K562 (cell line): ENCODE measurements around the gene ARFGEF3. TPM values are rescaled to one million over a fixed set of nuclear protein-coding genes. Genes with fewer than 3 reads are reported as not detected.

ENCODE experiments used
- ATAC-seq: fragments of 200-7000 bp; cut with Tn5 transposase; 3 replicates; pipeline ENCODE4 v1.9.1; 2020; ENCODE audit warnings: moderate library complexity
- BruUV-seq: library from RNA; stranded (reverse); fragments of 400-500 nt; replicated peaks from 2 replicates; lab custom pipeline; 2021; lab: Mats Ljungman, UMichigan
- CTCF ChIA-PET: fragments of 300-600 bp; formaldehyde crosslinking; extraction: SDS; loops from one replicate; lab custom pipeline; 2021; ENCODE audit warnings: low intra/inter-chr PET ratio; lab: Yijun Ruan, JAX
- POLR2A ChIA-PET: fragments of 300-600, 350-650 bp; sonication (Branson Sonifier 250); formaldehyde crosslinking; extraction: SDS; loops from one replicate; lab custom pipeline; 2021; ENCODE audit warnings: antibody characterized with exemption, inconsistent platforms; lab: Yijun Ruan, JAX
- DNase-seq, 4 experiments: peaks; one replicate each; pipeline versions ENCODE4 v3.0.0 to v3.0.0-alpha.2; 2011 to 2018; ENCODE audit warnings: low spot score in 3 of 4, mixed read lengths in 3 of 4; ENCODE audit errors: extremely low read depth in 1 of 4
- FAIRE-seq: peaks from 2 replicates; lab custom pipeline; 2011; peaks lifted over from hg19 to GRCh38; lab: Jason Lieb, UNC
- H2AFZ ChIP-seq: 2 replicates; pipeline ENCODE4 v1.6.0; 2011; ENCODE audit warnings: low read depth, low read length, control low read depth, inconsistent platforms
- H3K27ac ChIP-seq: fragments of 200-600 bp; 3 replicates; pipeline ENCODE4 v1.8.0; 2011; ENCODE audit warnings: low read depth, mild to moderate bottlenecking, control low read depth, inconsistent platforms, low read length, moderate library complexity, mixed read lengths; ENCODE audit errors: extremely low read depth
- H3K27me3 ChIP-seq, 2 experiments: fragments of 300-600 bp in 1 of 2; 2 replicates in 1 of 2; 3 replicates in 1 of 2; pipeline versions ENCODE4 v1.6.0 to v1.8.0; 2011; ENCODE audit warnings: inconsistent platforms in 2 of 2, low read length in 2 of 2, mild to moderate bottlenecking in 1 of 2, mixed read lengths in 1 of 2, moderate library complexity in 1 of 2; ENCODE audit not compliant: control insufficient read depth in 2 of 2, insufficient read depth in 2 of 2
- H3K36me3 ChIP-seq: fragments of 300-600 bp; 3 replicates; pipeline ENCODE4 v1.8.0; 2011; ENCODE audit warnings: mild to moderate bottlenecking, low read length, inconsistent platforms; ENCODE audit not compliant: control insufficient read depth, insufficient read depth
- H3K4me1 ChIP-seq, 2 experiments: fragments of 200-600 bp in 1 of 2; replicated peaks in 1 of 2; 2 replicates in 1 of 2; 3 replicates in 1 of 2; pipeline versions ENCODE4 v1.5.1 to v1.8.0; 2011; ENCODE audit warnings: inconsistent platforms in 2 of 2, low read length in 2 of 2, mild to moderate bottlenecking in 1 of 2, mixed read lengths in 1 of 2, moderate library complexity in 1 of 2; ENCODE audit not compliant: control insufficient read depth in 2 of 2, insufficient read depth in 2 of 2
- H3K4me2 ChIP-seq: 2 replicates; pipeline ENCODE4 v1.6.1; 2011; ENCODE audit warnings: low read length, control low read depth, inconsistent platforms, mixed read lengths; ENCODE audit not compliant: insufficient read depth
- H3K4me3 ChIP-seq: fragments of 200-600 bp; sonication (generic), shearing (Covaris generic); 2 replicates; pipeline ENCODE4 v1.5.1; 2016; ENCODE audit warnings: control low read depth, inconsistent platforms
- H3K79me2 ChIP-seq: fragments of 200-600 bp; 3 replicates; pipeline ENCODE4 v1.8.0; 2011; ENCODE audit warnings: low read length, inconsistent platforms; ENCODE audit not compliant: control insufficient read depth, insufficient read depth
- H3K9ac ChIP-seq, 2 experiments: 2 replicates each; pipeline versions ENCODE4 v1.6.0 to v1.6.1; 2011; ENCODE audit warnings: low read depth in 2 of 2, low read length in 2 of 2, control low read depth in 1 of 2, inconsistent platforms in 1 of 2, mild to moderate bottlenecking in 1 of 2, mixed read lengths in 1 of 2; ENCODE audit not compliant: insufficient read depth in 1 of 2
- H3K9me1 ChIP-seq: one replicate; pipeline ENCODE4 v1.6.0; 2011; ENCODE audit warnings: inconsistent platforms, mild to moderate bottlenecking, low read length, moderate library complexity; ENCODE audit not compliant: control insufficient read depth, insufficient read depth
- H3K9me3 ChIP-seq: replicated peaks from 2 replicates; pipeline ENCODE4 v1.5.1; 2011; ENCODE audit warnings: low read depth, low read length, inconsistent platforms; ENCODE audit not compliant: control insufficient read depth, insufficient read depth
- H4K20me1 ChIP-seq: replicated peaks from 2 replicates; pipeline ENCODE4 v1.6.1; 2011; ENCODE audit warnings: low read length, inconsistent platforms, mixed read lengths; ENCODE audit not compliant: control insufficient read depth, insufficient read depth
- RBM25 ChIP-seq: fragments of 200-400 bp; formaldehyde crosslinking; IDR thresholded peaks from 2 replicates; pipeline ENCODE4 v1.6.1; 2018; ENCODE audit warnings: low read length, low read depth, moderate library complexity; ENCODE audit not compliant: severe bottlenecking
- ZNF134 ChIP-seq: fragments of 250-450 bp; sonication (Bioruptor Pico); conservative IDR thresholded peaks from 2 replicates; pipeline ENCODE4 v1.4.0; 2020
- WGBS: fragments of 100-300 bp; shearing (Covaris generic); methylation state at CpG from one replicate; pipeline ENCODE4 v1.1.6; 2016; ENCODE audit warnings: low coverage, mixed read lengths; ENCODE audit not compliant: insufficient coverage; ENCODE audit errors: missing lambda C conversion rate; 5-methylcytosine and 5-hydroxymethylcytosine counted together
- in situ Hi-C: fragments of 300-500 bp; cut with MboI; formaldehyde crosslinking; loops from 4 replicates; pipeline ENCODE4 v1.15.0; 2018; ENCODE audit warnings: inconsistent platforms, mixed read lengths
- intact Hi-C: fragments of 100-400 bp; cut with micrococcal nuclease; formaldehyde crosslinking; loops from 2 replicates; pipeline ENCODE4 v1.14.2; 2022
- polyA plus RNA-seq, 8 experiments: library from polyadenylated mRNA; depleted of rRNA in 4 of 8; stranded (reverse) in 5 of 8; unstranded in 3 of 8; fragments of >200 nt; fragmentation: Nextera tagmentation in 2 of 8; fragmentation: Illumina TruSeq in 1 of 8; extraction: Ambion mirVana in 2 of 8; extraction: Trizol in 1 of 8; gene quantifications; 2 replicates each; pipeline versions ENCODE4 v1.2.1 to v1.2.3, GENCODE V29; 2011 to 2014; ENCODE audit warnings: inconsistent platforms in 1 of 8, missing spikeins in 1 of 8
- total RNA-seq, 7 experiments: library from RNA; depleted of rRNA in 6 of 7; stranded (reverse); fragments of >200 nt in 6 of 7; fragmentation: Illumina TruSeq in 2 of 7; extraction: Trizol in 2 of 7; gene quantifications; 2 replicates each; pipeline versions ENCODE4 v1.2.1 to v1.2.3, GENCODE V29; 2011 to 2021; ENCODE audit warnings: low replicate concordance in 1 of 7
- TF ChIP-seq, protein P1 (sequence below): fragments of 450-650 bp; IDR thresholded peaks from 2 replicates; pipeline ENCODE4 v1.6.1; 2016; ENCODE audit warnings: borderline replicate concordance
- TF ChIP-seq, protein P2 (sequence below): fragments of 250-450 bp; sonication (Bioruptor Pico); IDR thresholded peaks from 2 replicates; pipeline ENCODE4 v1.4.0; 2020; ENCODE audit warnings: mild to moderate bottlenecking, moderate library complexity

The ARFGEF3 gene
- total and polyA plus RNA-seq, 9 of the 15 experiments (the other 6 are each of a cell fraction or from before 2014, with no cell fraction given): under 0.01 to 0.02 TPM; not detected in 7

DNA sequence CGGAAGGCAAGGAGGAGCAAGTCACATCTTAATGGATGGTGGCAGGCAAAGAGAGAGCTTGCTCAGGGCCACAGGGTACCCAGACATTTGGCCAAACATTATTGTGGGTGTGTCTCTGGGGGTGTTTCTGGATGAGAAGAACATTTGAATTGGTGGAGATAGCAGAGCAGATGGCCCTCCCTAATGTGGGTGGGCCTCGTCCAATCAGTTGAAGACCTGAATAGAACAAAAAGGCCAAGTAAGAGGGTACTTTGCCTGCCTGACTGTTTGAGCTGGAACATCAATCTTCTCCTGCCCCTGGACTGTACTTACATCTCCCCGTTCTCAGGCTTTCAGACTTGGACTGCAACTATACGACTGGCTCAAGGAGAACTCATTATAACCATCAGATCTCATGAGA lies 160.2 kb downstream of the ARFGEF3 start:
- ChIA-PET CTCF (no interaction called here), POLR2A (interaction anchor here (0.9 kb wide), 1 partner anchor 38 kb away, joined by 3 read pairs; no protein-coding TSS in a partner anchor)
- Histone ChIP-seq H3K79me2 (no peaks in the 10 kb centered on the region), H3K4me1 (no peaks in the 10 kb centered on the region), H3K36me3 (no peaks in the 10 kb centered on the region), H3K4me3 (no peak overlapping the region), H3K4me2 (no peak overlapping the region), H2AFZ (no peak overlapping the region), H4K20me1 (no peaks in the 10 kb centered on the region), H3K27me3 (peaks cover 3 to 31% of the 10 kb centered on the region in 2 experiments; a peak in 2 of 5 replicates), H3K9ac (no peak overlapping the region), H3K27ac (no peak overlapping the region), H3K9me3 (no peaks in the 10 kb centered on the region), H3K9me1 (no peaks in the 10 kb centered on the region)
- ATAC-seq (no peak), DNase-seq (no peak), FAIRE-seq (no peak)
- no TSS peak for BruUV-seq
- intact Hi-C loops (no loop called here), in situ Hi-C loops (no loop called here)
- 3% methylated on average over 4 of the region's 4 CpGs for WGBS
- TF ChIP-seq RBM25: peak; percentile 49
- peak; percentile 98 for TF ChIP-seq ZNF134
- TF ChIP-seq, protein P1, sequence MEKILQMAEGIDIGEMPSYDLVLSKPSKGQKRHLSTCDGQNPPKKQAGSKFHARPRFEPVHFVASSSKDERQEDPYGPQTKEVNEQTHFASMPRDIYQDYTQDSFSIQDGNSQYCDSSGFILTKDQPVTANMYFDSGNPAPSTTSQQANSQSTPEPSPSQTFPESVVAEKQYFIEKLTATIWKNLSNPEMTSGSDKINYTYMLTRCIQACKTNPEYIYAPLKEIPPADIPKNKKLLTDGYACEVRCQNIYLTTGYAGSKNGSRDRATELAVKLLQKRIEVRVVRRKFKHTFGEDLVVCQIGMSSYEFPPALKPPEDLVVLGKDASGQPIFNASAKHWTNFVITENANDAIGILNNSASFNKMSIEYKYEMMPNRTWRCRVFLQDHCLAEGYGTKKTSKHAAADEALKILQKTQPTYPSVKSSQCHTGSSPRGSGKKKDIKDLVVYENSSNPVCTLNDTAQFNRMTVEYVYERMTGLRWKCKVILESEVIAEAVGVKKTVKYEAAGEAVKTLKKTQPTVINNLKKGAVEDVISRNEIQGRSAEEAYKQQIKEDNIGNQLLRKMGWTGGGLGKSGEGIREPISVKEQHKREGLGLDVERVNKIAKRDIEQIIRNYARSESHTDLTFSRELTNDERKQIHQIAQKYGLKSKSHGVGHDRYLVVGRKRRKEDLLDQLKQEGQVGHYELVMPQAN: no peak

DNA sequence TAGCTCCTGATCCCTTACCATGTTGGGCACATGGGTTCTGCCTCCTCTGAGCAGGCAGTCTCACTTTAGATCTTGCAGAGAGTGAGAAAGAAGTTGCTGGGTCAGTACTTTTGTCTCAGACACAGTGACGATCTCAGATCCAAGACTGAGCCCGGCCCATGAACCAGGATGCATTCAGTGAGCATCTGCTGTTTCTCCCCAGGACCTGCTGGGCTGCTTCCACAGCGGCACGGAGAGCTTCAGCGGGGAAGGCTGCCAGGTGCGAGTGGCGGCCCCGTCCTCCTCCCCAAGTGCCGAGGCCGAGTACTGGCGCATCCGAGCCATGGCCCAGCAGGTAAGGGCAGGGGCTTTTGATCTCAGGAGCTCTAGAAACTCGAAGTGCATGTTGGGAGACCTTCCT lies 162.1 kb downstream of the ARFGEF3 start:
- Histone ChIP-seq H3K27ac (no peak overlapping the region), H3K4me1 (no peaks in the 10 kb centered on the region), H3K4me3 (no peak overlapping the region), H2AFZ (no peak overlapping the region), H3K79me2 (no peaks in the 10 kb centered on the region), H3K9ac (no peak overlapping the region), H3K9me3 (no peaks in the 10 kb centered on the region), H3K4me2 (no peak overlapping the region), H3K9me1 (no peaks in the 10 kb centered on the region), H4K20me1 (no peaks in the 10 kb centered on the region), H3K27me3 (peaks cover 5 to 30% of the 10 kb centered on the region in 2 experiments; a peak in 2 of 5 replicates), H3K36me3 (no peaks in the 10 kb centered on the region)
- FAIRE-seq (no peak), DNase-seq (no peak), ATAC-seq (no peak)
- in situ Hi-C loops (no loop called here), intact Hi-C loops (no loop called here)
- no TSS peak for BruUV-seq
- WGBS: under 1% methylated on average over 13 of the region's 13 CpGs
- ChIA-PET POLR2A (no interaction called here), CTCF (no interaction called here)
- TF ChIP-seq, protein P2, sequence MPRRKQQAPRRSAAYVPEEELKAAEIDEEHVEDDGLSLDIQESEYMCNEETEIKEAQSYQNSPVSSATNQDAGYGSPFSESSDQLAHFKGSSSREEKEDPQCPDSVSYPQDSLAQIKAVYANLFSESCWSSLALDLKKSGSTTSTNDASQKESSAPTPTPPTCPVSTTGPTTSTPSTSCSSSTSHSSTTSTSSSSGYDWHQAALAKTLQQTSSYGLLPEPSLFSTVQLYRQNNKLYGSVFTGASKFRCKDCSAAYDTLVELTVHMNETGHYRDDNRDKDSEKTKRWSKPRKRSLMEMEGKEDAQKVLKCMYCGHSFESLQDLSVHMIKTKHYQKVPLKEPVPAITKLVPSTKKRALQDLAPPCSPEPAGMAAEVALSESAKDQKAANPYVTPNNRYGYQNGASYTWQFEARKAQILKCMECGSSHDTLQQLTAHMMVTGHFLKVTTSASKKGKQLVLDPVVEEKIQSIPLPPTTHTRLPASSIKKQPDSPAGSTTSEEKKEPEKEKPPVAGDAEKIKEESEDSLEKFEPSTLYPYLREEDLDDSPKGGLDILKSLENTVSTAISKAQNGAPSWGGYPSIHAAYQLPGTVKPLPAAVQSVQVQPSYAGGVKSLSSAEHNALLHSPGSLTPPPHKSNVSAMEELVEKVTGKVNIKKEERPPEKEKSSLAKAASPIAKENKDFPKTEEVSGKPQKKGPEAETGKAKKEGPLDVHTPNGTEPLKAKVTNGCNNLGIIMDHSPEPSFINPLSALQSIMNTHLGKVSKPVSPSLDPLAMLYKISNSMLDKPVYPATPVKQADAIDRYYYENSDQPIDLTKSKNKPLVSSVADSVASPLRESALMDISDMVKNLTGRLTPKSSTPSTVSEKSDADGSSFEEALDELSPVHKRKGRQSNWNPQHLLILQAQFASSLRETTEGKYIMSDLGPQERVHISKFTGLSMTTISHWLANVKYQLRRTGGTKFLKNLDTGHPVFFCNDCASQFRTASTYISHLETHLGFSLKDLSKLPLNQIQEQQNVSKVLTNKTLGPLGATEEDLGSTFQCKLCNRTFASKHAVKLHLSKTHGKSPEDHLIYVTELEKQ (CRISPR knock-in tag): no peak
